ENCODE results near the gene SLC40A1. TPM values are rescaled to one million over a fixed set of nuclear protein-coding genes. Genes with fewer than 3 reads are reported as not detected.

Gene SLC40A1
- total RNA-seq, 1 experiment from 2014 or later = not detected

DNA sequence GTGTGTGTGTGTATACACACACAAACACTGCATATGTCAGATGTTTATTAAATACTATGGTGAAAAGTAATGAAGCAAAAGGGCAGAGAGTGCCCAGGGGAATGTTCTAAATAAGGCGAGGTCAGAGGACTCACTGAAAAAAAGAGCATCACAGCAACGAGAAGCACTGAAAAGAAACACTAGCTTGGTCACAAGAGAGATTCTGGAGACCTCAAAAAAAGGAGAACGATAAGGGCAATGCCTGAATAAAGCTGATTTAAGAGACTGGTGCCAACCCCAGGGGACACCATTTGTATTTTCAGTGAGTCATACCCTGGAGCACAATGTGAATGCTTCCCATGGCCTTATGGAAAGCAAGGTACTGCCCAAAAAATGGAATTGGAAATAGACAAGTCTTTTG, 14.5 kb downstream of the SLC40A1 start:
- Histone ChIP-seq H3K14ac (ENCODE audit: insufficient read depth, low read length) (no peak overlapping the region), H3K9ac (ENCODE audit: extremely low read depth, insufficient read length, low read length) (no peak overlapping the region), H4K5ac (ENCODE audit: insufficient read length, low read depth, low read length) (no peak overlapping the region), H3K4me1 (ENCODE audit: insufficient read depth, low read length) (no peaks in the 10 kb centered on the region), H3T11ph (ENCODE audit: low read length) (no peak overlapping the region), H3K27me3 (ENCODE audit: insufficient read depth, low read length) (no peaks in the 10 kb centered on the region), H3K4ac (ENCODE audit: low read depth, low read length) (no peak overlapping the region), H3K9me3 (ENCODE audit: control insufficient read depth, low read depth, low read length) (no peaks in the 10 kb centered on the region), H4K91ac (ENCODE audit: insufficient read length, low read depth, low read length) (no peak overlapping the region), H3K56ac (ENCODE audit: insufficient read length, low read depth, low read length) (no peak overlapping the region), H3K18ac (ENCODE audit: insufficient read length, low read depth, low read length) (no peak overlapping the region), H2BK120ac (ENCODE audit: low read depth, low read length, poor library complexity, severe bottlenecking) (no peak overlapping the region), H3K23me2 (ENCODE audit: insufficient read length, low read depth, low read length, poor library complexity, severe bottlenecking) (no peaks in the 10 kb centered on the region), H2BK15ac (ENCODE audit: low read depth, low read length) (no peak overlapping the region), H2BK12ac (ENCODE audit: insufficient read length, low read depth, low read length) (no peak overlapping the region), H2BK5ac (ENCODE audit: insufficient read length, low read length) (no peak overlapping the region), H3K4me2 (ENCODE audit: insufficient read depth, insufficient read length, low read length) (no peak overlapping the region), H3K79me2 (ENCODE audit: insufficient read depth, low read length) (no peaks in the 10 kb centered on the region), H4K8ac (replicated peaks; ENCODE audit: insufficient read length, low read depth, low read length) (no peak overlapping the region), H3K23ac (ENCODE audit: insufficient read length, low read depth, low read length) (no peak overlapping the region), H2BK20ac (ENCODE audit: low read depth, low read length, poor library complexity, severe bottlenecking) (no peak overlapping the region), H3K79me1 (ENCODE audit: insufficient read depth, low read depth, low read length, poor library complexity, severe bottlenecking) (no peaks in the 10 kb centered on the region), H4K20me1 (ENCODE audit: control insufficient read depth, insufficient read depth, insufficient read length) (no peaks in the 10 kb centered on the region), H2AFZ (ENCODE audit: low read length) (no peak overlapping the region), H2AK5ac (ENCODE audit: insufficient read length, low read length) (no peak overlapping the region), H3K27ac (ENCODE audit: insufficient read length, low read depth, low read length) (no peak overlapping the region)
- DNase-seq = no peak
- no CpG with 5 or more reads among the region's 3 CpGs for WGBS (ENCODE audit: extremely low coverage, insufficient read length, low lambda C conversion rate)
- Mint-ChIP-seq H3K36me3 (ENCODE audit: insufficient read depth in 1 of 3, low read depth in 3 of 3) (no peaks in the 10 kb centered on the region), H3K27ac (no peak overlapping the region), H3K4me3 (no peak overlapping the region), H3K4me1 (no peaks in the 10 kb centered on the region), H3K9me3 (no peaks in the 10 kb centered on the region), H3K27me3 (ENCODE audit: low read depth) (peaks cover 11% of the 10 kb centered on the region)
- TF ChIP-seq CTCF (conservative IDR thresholded peaks at IDR 0.05) = no peak
